ENCODE results near the gene DNAJB6. TPM values are rescaled to one million over a fixed set of nuclear protein-coding genes. Genes with fewer than 3 reads are reported as not detected.

Gene DNAJB6
- total RNA-seq, 2 experiments from 2014 or later: 56.4 to 65.9 TPM

DNA sequence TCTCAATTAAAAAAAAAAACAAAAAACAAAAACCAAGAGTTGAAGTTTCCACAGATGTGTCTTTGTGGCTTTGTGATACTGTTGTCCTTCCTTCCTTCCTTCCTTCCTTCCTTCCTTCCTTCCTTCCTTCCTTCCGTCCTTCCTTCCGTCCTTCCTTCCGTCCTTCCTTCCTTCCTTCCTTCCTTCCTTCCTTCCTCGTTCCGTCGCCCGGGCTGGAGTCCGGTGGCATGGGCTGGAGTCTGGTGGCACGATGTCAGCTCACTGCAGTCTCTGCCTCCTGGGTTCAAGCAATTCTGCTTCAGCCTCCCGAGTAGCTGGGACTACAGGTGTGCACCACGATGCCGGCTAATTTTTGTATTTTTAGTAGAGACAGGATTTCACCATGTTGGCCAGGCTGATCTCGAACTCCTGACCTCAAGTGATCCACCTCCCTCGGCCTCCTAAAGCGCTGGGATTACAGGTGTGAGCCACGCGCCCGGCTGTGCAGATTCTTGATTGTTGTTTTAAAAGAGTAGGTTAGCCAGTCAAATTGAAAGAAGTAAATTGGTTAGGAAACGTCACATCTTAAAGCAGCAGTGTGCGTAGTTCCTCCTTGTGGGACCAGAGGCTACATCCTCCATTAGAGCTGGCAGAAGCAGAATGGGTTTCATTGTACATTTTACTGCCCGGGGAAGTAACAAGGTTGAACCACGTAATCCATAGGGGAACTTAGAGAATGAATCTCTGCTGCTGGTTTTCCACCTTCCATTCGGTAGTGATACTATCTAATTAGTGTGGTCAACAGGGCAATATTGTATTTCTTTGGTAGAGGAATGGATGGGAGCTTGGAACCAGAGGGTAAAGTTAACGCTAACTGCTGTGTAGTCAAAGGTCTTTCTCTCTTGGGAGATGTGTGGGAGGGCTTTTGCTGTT lies 20.6 kb downstream of the DNAJB6 start:
- Histone ChIP-seq H3K9me3 (ENCODE audit: low read length) (no peaks in the 10 kb centered on the region), H4K20me1 (ENCODE audit: insufficient read depth, low read length) (peaks cover 39% of the 10 kb centered on the region), H3K4me2 (ENCODE audit: low read length) (no peak overlapping the region), H3K36me3 (ENCODE audit: insufficient read depth, low read length) (peaks cover 68% of the 10 kb centered on the region), H3K4me1 (ENCODE audit: insufficient read depth, low read length, poor library complexity, severe bottlenecking) (peaks cover 5% of the 10 kb centered on the region), H3K79me2 (ENCODE audit: insufficient read depth, low read depth, low read length) (peaks cover 82% of the 10 kb centered on the region), H3K9me2 (ENCODE audit: insufficient read depth, low read length) (no peaks in the 10 kb centered on the region), H3K27ac (ENCODE audit: low read depth, low read length, poor library complexity, severe bottlenecking) (no peak overlapping the region), H2AFZ (ENCODE audit: low read length) (no peak overlapping the region), H3K4me3 (ENCODE audit: low read depth, low read length, poor library complexity, severe bottlenecking) (no peak overlapping the region)
- CTCF ChIA-PET (ENCODE audit: unreplicated experiment): no interaction called here
- POLR2A ChIA-PET: no interaction called here
- BruUV-seq (replicated peaks): no TSS peak
- intact Hi-C loops (cut with micrococcal nuclease; ENCODE audit: unreplicated experiment): no loop called here
- no peak for TF ChIP-seq EZH2phosphoT487 (IDR thresholded peaks at IDR 0.05; ENCODE audit: borderline replicate concordance, low read depth, low read length)
- TF ChIP-seq, protein P1, sequence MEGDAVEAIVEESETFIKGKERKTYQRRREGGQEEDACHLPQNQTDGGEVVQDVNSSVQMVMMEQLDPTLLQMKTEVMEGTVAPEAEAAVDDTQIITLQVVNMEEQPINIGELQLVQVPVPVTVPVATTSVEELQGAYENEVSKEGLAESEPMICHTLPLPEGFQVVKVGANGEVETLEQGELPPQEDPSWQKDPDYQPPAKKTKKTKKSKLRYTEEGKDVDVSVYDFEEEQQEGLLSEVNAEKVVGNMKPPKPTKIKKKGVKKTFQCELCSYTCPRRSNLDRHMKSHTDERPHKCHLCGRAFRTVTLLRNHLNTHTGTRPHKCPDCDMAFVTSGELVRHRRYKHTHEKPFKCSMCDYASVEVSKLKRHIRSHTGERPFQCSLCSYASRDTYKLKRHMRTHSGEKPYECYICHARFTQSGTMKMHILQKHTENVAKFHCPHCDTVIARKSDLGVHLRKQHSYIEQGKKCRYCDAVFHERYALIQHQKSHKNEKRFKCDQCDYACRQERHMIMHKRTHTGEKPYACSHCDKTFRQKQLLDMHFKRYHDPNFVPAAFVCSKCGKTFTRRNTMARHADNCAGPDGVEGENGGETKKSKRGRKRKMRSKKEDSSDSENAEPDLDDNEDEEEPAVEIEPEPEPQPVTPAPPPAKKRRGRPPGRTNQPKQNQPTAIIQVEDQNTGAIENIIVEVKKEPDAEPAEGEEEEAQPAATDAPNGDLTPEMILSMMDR (conservative IDR thresholded peaks at IDR 0.05; ENCODE audit: low read length): no peak
- DNase-seq (ENCODE audit: low spot score): no peak

DNA sequence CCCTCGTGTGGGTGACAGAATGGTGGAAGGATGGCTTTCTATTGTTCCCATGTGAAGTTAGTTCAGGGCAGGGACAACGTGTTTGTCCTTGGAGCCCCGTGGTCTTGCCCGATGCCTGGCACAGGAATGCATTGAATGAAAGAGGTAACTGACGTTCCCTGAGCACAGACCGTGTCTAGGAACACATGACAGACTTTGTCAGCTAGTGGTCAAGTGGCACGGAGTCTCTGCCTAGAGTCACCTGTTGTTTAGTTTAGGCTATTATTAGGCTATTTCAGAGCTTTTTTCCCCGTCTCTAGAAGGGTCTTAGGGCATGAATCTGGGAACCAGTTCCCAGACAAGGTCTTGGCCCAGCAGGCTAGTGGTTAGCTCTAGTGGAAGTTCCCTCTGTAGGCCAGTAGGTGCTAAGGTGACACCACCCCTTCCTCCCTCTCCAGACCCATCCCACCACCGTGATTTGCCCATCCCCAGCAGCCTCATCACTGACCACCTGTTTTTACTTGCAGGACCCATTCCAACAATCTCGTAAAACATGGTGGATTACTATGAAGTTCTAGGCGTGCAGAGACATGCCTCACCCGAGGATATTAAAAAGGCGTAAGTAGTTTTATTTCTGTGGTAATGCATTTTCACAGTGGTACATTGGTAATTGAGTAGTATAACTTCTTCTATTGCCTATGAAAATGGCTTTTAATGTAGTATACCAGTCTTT lies 21.4 kb downstream of the DNAJB6 start:
- Histone ChIP-seq H3K36me3 (ENCODE audit: insufficient read depth, low read length) (peaks cover 76% of the 10 kb centered on the region), H3K79me2 (ENCODE audit: insufficient read depth, low read depth, low read length) (peaks cover 78% of the 10 kb centered on the region), H3K4me1 (ENCODE audit: insufficient read depth, low read length, poor library complexity, severe bottlenecking) (no peaks in the 10 kb centered on the region), H3K9me2 (ENCODE audit: insufficient read depth, low read length) (no peaks in the 10 kb centered on the region), H3K4me2 (ENCODE audit: low read length) (no peak overlapping the region), H3K4me3 (ENCODE audit: low read depth, low read length, poor library complexity, severe bottlenecking) (no peak overlapping the region), H3K9me3 (ENCODE audit: low read length) (no peaks in the 10 kb centered on the region), H2AFZ (ENCODE audit: low read length) (no peak overlapping the region), H4K20me1 (ENCODE audit: insufficient read depth, low read length) (peaks cover 30% of the 10 kb centered on the region), H3K27ac (ENCODE audit: low read depth, low read length, poor library complexity, severe bottlenecking) (no peak overlapping the region)
- intact Hi-C loops (cut with micrococcal nuclease; ENCODE audit: unreplicated experiment): no loop called here
- TF ChIP-seq EZH2phosphoT487 (IDR thresholded peaks at IDR 0.05; ENCODE audit: borderline replicate concordance, low read depth, low read length): no peak
- TF ChIP-seq, protein P1 (conservative IDR thresholded peaks at IDR 0.05; ENCODE audit: low read length): no peak
- no peak for DNase-seq (ENCODE audit: low spot score)
- POLR2A ChIA-PET: no interaction called here
- CTCF ChIA-PET (ENCODE audit: unreplicated experiment): no interaction called here
- no TSS peak for BruUV-seq (replicated peaks)

DNA sequence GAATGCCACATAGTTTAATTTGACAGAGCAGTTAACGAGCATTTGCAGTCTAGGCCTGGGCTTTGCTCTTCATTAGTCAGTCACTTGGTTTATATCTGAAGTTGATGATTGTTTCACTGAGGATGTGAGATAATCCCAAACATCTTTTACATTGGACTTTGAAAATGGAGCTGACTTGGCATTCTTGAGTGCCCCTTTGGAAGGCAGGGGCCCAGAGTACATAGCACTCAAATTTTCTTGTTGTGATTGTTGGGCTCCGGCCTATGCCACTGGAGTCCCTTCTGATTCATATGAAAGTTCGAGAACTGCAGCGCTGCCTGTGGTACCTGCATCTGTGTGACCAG lies 21.9 kb downstream of the DNAJB6 start:
- CTCF ChIA-PET (ENCODE audit: unreplicated experiment): no interaction called here
- DNase-seq (ENCODE audit: low spot score): no peak
- TSS peak; percentile 58 for BruUV-seq (replicated peaks)
- peaks cover 73% of the 10 kb centered on the region for H3K79me2 ChIP-seq (ENCODE audit: insufficient read depth, low read depth, low read length)
- H3K4me1 ChIP-seq (ENCODE audit: insufficient read depth, low read length, poor library complexity, severe bottlenecking): no peaks in the 10 kb centered on the region
- intact Hi-C loops (cut with micrococcal nuclease; ENCODE audit: unreplicated experiment): no loop called here
- H2AFZ ChIP-seq (ENCODE audit: low read length): no peak overlapping the region
- H3K4me2 ChIP-seq (ENCODE audit: low read length): no peak overlapping the region
- peaks cover 81% of the 10 kb centered on the region for H3K36me3 ChIP-seq (ENCODE audit: insufficient read depth, low read length)
- POLR2A ChIA-PET: no interaction called here
- no peaks in the 10 kb centered on the region for H3K9me3 ChIP-seq (ENCODE audit: low read length)
- peaks cover 28% of the 10 kb centered on the region for H4K20me1 ChIP-seq (ENCODE audit: insufficient read depth, low read length)
- no peak overlapping the region for H3K4me3 ChIP-seq (ENCODE audit: low read depth, low read length, poor library complexity, severe bottlenecking)
- H3K9me2 ChIP-seq (ENCODE audit: insufficient read depth, low read length): no peaks in the 10 kb centered on the region
- no peak overlapping the region for H3K27ac ChIP-seq (ENCODE audit: low read depth, low read length, poor library complexity, severe bottlenecking)
- TF ChIP-seq, protein P1 (conservative IDR thresholded peaks at IDR 0.05; ENCODE audit: low read length): no peak
- TF ChIP-seq EZH2phosphoT487 (IDR thresholded peaks at IDR 0.05; ENCODE audit: borderline replicate concordance, low read depth, low read length): no peak
